Activated CD8-positive, alpha-beta memory T cell treated with anti-CD3 and anti-CD28 coated beads for 36 hours (primary cell): ENCODE results near the gene SLC9A9. TPM values are rescaled to one million over a fixed set of nuclear protein-coding genes. Genes with fewer than 3 reads are reported as not detected.
"Not testable (repeated sequence)": the region's sequence is repeated elsewhere in the genome, so short reads cannot be mapped to it uniquely, and the experiment has no call there.

ENCODE experiments used
- CTCF ChIA-PET: fragments of 350-600 bp; sonication (Branson Sonifier 250); formaldehyde crosslinking; loops from one replicate; lab custom pipeline; 2021; ENCODE audit warnings: antibody characterized with exemption; lab: Charles Lee
- POLR2A ChIA-PET: fragments of 350-600 bp; sonication (Branson Sonifier 250); formaldehyde crosslinking; loops from one replicate; lab custom pipeline; 2021; ENCODE audit warnings: antibody characterized with exemption; lab: Charles Lee
- total RNA-seq, 2 experiments: library from RNA; stranded (reverse); gene quantifications; one replicate each; pipeline ENCODE4 v1.2.3, GENCODE V29; 2021

Gene SLC9A9
- total RNA-seq, 2 experiments from 2014 or later = 1.0 TPM

- ChIA-PET POLR2A (no interaction called here), CTCF (no interaction called here)
Observed at GRCh38 chr3:143819890-143820289, 28.4 kb downstream of the SLC9A9 start.

GRCh38 chr3:143814443-143814889 lies 33.8 kb downstream of the SLC9A9 start:
- ChIA-PET POLR2A (no interaction called here), CTCF (interaction anchor here (1.1 kb wide), 1 partner anchor 158 kb away, joined by 3 read pairs; the partner anchor contains the start of gene DIPK2A)

DNA sequence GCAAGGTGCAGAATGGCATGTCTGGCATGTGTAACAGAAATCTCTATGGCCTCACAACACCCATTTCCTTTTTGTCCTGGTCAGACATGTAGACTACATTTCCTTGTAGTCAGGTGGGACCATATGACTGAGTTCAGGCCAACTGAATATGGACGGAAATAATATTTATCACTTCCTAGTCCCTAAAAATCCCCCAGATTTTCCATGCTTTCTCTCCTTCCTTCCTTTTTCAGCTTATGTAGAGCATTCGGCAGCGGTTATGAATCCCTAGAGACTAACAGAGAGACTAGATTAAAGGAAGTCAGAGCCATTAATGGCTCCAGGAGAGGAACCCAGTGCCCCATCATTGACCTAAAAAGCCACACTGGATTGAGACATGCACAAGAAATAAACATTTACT lies 35.8 kb downstream of the SLC9A9 start:
- POLR2A ChIA-PET = no interaction called here
- CTCF ChIA-PET = no interaction called here

GRCh38 chr3:143811602-143812001 lies 36.7 kb downstream of the SLC9A9 start:
- CTCF ChIA-PET = no interaction called here
- POLR2A ChIA-PET = no interaction called here

DNA sequence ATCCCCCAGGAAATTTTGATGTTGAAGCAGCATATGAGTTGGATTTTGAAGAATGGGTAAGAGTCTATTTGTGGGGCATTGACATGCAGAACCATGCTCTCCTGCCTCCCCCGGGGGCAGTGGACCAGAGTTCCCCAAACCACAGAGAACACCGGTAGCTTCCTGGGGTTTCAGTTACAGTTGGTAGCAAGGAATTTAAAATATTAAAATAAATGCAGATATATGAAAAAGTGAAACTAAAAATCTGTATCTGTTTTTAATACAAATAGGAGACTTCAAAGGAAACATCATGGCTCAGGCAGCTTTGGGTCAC lies 37.4 kb downstream of the SLC9A9 start:
- CTCF ChIA-PET = no interaction called here

GRCh38 chr3:143810166-143810952 lies 37.9 kb downstream of the SLC9A9 start:
- ChIA-PET POLR2A (no interaction called here), CTCF (no interaction called here)

More for the DNA sequence above, 37.4 kb downstream of the SLC9A9 start:
- POLR2A ChIA-PET = no interaction called here

DNA sequence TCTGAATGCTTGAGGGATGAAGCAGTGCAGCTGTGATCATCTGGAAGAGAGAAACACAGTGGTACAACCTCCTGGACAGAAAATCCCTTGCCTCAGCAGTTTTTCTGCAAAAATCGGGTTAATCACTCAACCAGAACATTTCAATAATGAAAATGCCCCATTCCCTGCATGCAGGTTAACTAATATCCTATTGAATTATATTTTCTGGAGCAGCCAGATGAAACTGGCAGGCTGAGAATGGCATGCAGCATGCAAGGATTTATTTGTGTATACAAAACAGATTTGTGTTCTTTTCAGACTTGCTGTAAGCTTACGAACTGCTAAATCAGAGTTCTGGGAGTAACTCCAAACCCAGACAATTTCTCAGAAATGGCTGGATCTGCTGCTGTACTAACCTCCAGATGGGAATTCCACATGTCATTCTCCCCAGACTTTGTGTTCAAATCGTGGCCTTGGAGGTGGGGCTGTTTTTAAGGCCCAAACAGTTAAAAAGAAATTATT lies 39.1 kb downstream of the SLC9A9 start:
- CTCF ChIA-PET = no interaction called here

GRCh38 chr3:143808030-143808429 lies 40.2 kb downstream of the SLC9A9 start:
- CTCF ChIA-PET = no interaction called here
- POLR2A ChIA-PET = no interaction called here

More for the DNA sequence above, 39.1 kb downstream of the SLC9A9 start:
- POLR2A ChIA-PET = no interaction called here

GRCh38 chr3:143806038-143806437 lies 42.2 kb downstream of the SLC9A9 start:
- CTCF ChIA-PET = no interaction called here
- POLR2A ChIA-PET = no interaction called here

DNA sequence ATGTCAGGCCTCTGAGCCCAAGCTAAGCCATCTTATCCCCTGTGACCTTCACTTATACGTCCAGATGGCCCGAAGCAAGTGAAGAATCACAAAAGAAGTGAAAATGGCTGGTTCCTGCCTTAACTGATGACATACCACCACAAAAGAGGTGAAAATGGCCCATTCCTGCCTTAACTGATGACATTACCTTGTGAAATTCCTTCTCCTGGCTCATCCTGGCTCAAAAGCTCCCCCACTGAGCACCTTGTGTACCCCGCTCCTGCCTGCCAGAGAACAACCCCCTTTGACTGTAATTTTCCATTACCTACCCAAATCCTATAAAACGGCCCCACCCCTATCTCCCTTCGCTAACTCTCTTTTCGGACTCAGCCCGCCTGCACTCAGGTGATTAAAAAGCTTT lies 42.8 kb downstream of the SLC9A9 start:
- POLR2A ChIA-PET, CTCF ChIA-PET: not testable (repeated sequence)

DNA sequence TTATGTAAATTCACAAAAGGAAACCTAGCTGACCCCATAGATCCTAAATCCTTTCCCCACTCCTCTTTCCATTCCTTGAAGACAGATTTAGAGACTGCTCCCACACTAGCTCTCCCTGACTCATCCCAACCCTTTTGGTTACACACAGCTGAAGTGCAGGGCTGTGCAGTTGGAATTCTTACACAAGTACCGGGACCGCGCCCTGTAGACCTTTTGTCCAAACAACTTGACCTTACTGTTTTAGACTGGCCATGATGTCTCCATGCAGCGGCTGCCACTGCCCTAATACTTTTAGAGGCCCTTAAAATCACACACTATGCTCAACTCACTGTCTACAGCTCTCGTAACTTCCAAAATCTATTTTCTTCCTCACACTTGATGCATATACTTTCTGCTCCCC lies 47.2 kb downstream of the SLC9A9 start:
- POLR2A ChIA-PET, CTCF ChIA-PET: not testable (repeated sequence)

GRCh38 chr3:143798151-143798550 lies 50.1 kb downstream of the SLC9A9 start:
- POLR2A ChIA-PET, CTCF ChIA-PET: not testable (repeated sequence)

DNA sequence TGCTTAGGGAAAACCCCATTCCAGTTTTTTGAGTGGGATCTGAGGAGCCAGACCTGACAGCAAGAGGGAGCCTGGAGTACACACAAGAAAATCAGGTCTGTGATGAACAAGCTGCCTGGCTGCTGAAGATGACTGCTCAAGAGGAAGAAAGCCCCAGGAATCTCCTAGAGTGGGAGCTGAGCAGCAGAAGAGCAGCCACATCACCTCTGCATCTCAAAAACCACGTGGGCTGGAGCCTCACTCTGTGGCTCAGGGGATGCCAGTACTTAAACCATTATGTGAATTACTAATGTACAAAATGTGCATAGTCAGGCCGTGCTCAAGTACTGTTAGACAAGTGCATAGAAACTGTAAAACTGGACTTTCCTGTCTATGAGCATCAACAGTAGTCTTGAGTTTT lies 52.4 kb downstream of the SLC9A9 start:
- CTCF ChIA-PET = interaction anchor here (1.1 kb wide), 1 partner anchor 52 kb away, joined by 3 read pairs; no protein-coding TSS in a partner anchor
- POLR2A ChIA-PET = no interaction called here

GRCh38 chr3:143794793-143795462 lies 53.3 kb downstream of the SLC9A9 start:
- CTCF ChIA-PET = no interaction called here
- POLR2A ChIA-PET = no interaction called here

DNA sequence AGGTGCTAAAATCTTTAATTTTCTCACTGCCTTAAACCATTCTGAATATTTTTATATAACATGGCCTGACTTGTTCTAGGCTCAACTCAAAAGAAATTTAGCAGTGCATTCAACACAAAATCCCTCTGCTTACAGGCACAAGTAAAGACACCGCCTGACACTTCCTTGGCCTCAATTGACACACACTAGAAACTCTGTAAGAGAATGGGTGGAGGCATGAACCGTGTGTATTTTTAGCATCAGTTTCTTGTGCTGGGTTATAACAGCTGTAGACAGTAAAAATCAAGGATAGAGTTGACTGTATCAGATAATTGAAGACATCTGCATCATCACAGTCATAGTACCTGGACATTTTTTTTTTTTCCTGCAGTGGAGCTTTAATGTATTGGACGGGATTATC lies 54.3 kb downstream of the SLC9A9 start:
- ChIA-PET CTCF (no interaction called here), POLR2A (no interaction called here)

GRCh38 chr3:143791386-143791785 lies 56.9 kb downstream of the SLC9A9 start:
- POLR2A ChIA-PET = no interaction called here
- CTCF ChIA-PET = no interaction called here

DNA sequence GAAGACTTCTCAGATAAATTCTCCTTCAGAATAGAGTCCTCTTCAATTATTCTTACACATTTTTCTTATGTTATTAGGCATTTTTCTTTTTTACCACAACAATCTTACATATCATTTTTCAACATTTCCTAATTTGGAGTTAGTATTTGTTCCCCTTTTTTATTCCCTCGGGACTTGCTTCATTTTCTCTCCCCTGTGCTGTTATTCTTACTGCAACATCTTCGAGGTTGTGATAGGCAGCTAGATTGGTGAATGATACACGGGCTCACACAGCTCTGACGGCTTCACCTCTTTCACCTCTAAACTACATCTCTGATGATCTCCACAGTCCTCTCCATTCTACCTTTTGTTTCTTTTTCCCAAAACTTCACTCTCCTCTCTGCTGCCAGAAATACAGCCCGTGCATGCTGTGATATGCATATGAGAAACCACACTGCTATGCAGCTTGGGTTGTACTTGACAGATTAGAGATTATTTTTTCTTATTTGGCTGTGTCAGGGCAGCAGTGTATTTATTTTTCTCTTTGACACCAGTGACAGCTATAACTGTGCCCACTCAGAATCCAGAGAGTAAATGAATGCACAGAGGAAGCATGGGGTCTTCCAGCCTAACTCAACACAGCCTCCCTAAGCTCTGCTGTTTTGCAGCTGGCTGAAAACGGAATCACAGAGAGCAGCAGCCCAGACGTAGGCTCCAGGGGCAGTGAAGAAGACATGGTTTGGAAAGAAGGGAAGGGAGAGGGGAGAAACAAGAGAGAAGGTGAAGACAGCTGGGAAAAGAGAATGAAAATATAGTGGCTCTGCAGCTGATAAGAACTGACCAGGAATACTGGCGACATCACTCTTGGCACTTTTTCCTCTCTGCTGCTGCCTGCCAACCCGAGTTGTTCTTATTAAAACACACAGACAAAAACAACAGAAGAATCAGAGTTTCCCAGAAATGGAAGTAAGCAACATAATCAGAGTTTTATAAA lies 61.8 kb downstream of the SLC9A9 start:
- CTCF ChIA-PET = no interaction called here

GRCh38 chr3:143784446-143784845 lies 63.8 kb downstream of the SLC9A9 start:
- CTCF ChIA-PET = no interaction called here

More for the DNA sequence above, 61.8 kb downstream of the SLC9A9 start:
- POLR2A ChIA-PET = no interaction called here

DNA sequence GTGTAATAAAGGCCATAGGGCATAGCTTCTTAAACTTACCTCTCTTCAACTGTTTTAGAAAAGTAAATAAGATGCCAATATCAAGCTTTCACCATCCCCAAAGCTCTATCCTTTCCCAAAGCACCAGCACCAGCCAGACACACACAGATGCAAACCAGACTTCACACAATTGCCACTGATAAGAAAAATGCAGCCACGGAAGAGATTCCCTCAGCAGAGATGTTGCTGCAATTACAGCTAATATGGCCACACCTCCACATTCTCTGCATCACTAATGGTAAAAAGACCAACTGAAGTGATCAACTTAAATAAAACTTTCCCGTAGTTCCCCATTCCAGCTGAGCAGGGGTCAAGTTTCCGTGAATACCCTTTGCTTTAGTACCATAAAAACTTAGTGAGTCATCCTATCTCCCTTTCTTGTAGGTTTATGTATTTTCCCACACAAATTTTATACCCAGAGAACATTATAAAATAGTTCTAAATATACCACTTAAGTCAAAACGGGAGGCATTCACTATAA lies 64.4 kb downstream of the SLC9A9 start:
- CTCF ChIA-PET = no interaction called here
- POLR2A ChIA-PET = no interaction called here

More at GRCh38 chr3:143784446-143784845, 63.8 kb downstream of the SLC9A9 start:
- POLR2A ChIA-PET = no interaction called here
